Osteocyte (in vitro differentiated cells): ENCODE data around the gene NUMBL. TPM values are rescaled to one million over a fixed set of nuclear protein-coding genes. Genes with fewer than 3 reads are reported as not detected.

Experiments used
- DNase-seq: peaks from one replicate; pipeline ENCODE4 v3.0.0; 2021; ENCODE audit warnings: mixed read lengths; ENCODE audit not compliant: unreplicated experiment; ENCODE audit errors: extremely low spot score
- H3K27ac Mint-ChIP-seq: one replicate; pipeline ENCODE4 v1.8.0; 2021; ENCODE audit warnings: mild to moderate bottlenecking, mixed read lengths; ENCODE audit not compliant: unreplicated experiment
- H3K27me3 Mint-ChIP-seq: one replicate; pipeline ENCODE4 v1.8.0; 2021; ENCODE audit warnings: mixed read lengths; ENCODE audit not compliant: unreplicated experiment
- H3K36me3 Mint-ChIP-seq: one replicate; pipeline ENCODE4 v1.8.0; 2021; ENCODE audit warnings: mixed read lengths; ENCODE audit not compliant: unreplicated experiment
- H3K4me1 Mint-ChIP-seq: one replicate; pipeline ENCODE4 v1.8.0; 2021; ENCODE audit warnings: mixed read lengths; ENCODE audit not compliant: unreplicated experiment
- H3K4me3 Mint-ChIP-seq: one replicate; pipeline ENCODE4 v1.8.0; 2021; ENCODE audit warnings: mild to moderate bottlenecking, moderate library complexity, mixed read lengths; ENCODE audit not compliant: unreplicated experiment
- H3K9me3 Mint-ChIP-seq: one replicate; pipeline ENCODE4 v1.8.0; 2021; ENCODE audit warnings: mixed read lengths; ENCODE audit not compliant: unreplicated experiment
- CTCF ChIP-seq: fragments of 200-600 bp; sonication (generic); IDR thresholded peaks from 2 replicates; pipeline ENCODE4 v1.5.0; 2021; ENCODE audit warnings: antibody characterized with exemption, mild to moderate bottlenecking, moderate library complexity
- total RNA-seq: library from RNA; stranded (reverse); gene quantifications from 2 replicates; pipeline ENCODE4 v1.2.1, GENCODE V29; 2021

NUMBL gene
- total RNA-seq, 1 donor from 2014 or later: 67.1 TPM

- DNase-seq: no peak
- Mint-ChIP-seq H3K27ac (no peak overlapping the region), H3K4me1 (no peaks in the 10 kb centered on the region), H3K4me3 (no peak overlapping the region), H3K36me3 (peaks cover 35% of the 10 kb centered on the region), H3K27me3 (no peaks in the 10 kb centered on the region), H3K9me3 (no peaks in the 10 kb centered on the region)
- no peak for TF ChIP-seq CTCF
Observed at GRCh38 chr19:40705950-40706619, 15.6 kb upstream of the NUMBL start.

GRCh38 chr19:40705362-40705651 is 14.9 kb upstream of the NUMBL start:
- TF ChIP-seq CTCF: no peak
- no peak for DNase-seq
- Mint-ChIP-seq H3K36me3 (peaks cover 31% of the 10 kb centered on the region), H3K27ac (no peak overlapping the region), H3K4me3 (no peak overlapping the region), H3K4me1 (no peaks in the 10 kb centered on the region), H3K9me3 (no peaks in the 10 kb centered on the region), H3K27me3 (no peaks in the 10 kb centered on the region)

- no peaks in the 10 kb centered on the region for H3K9me3 Mint-ChIP-seq
- TF ChIP-seq CTCF: no peak
- H3K4me1 Mint-ChIP-seq: no peaks in the 10 kb centered on the region
- H3K27me3 Mint-ChIP-seq: no peaks in the 10 kb centered on the region
- no peak for DNase-seq
- H3K27ac Mint-ChIP-seq: no peak overlapping the region
- H3K4me3 Mint-ChIP-seq: no peak overlapping the region
- peaks cover 31% of the 10 kb centered on the region for H3K36me3 Mint-ChIP-seq
Observed at GRCh38 chr19:40704491-40705361, 14.3 kb upstream of the NUMBL start.

- peaks cover 26% of the 10 kb centered on the region for H3K36me3 Mint-ChIP-seq
- H3K27ac Mint-ChIP-seq: no peak overlapping the region
- no peaks in the 10 kb centered on the region for H3K9me3 Mint-ChIP-seq
- H3K4me1 Mint-ChIP-seq: no peaks in the 10 kb centered on the region
- DNase-seq: no peak
- no peaks in the 10 kb centered on the region for H3K27me3 Mint-ChIP-seq
- H3K4me3 Mint-ChIP-seq: no peak overlapping the region
- TF ChIP-seq CTCF: no peak
Observed at GRCh38 chr19:40703029-40703755, 12.7 kb upstream of the NUMBL start.
